DOHH2 (cell line): ENCODE measurements around the gene ADSS2.

Source experiments
- H3F3A ChIP-seq: fragments of 200-600 bp; sonication (generic), shearing (Covaris generic); 2 replicates; pipeline ENCODE4 v1.6.0; 2016; ENCODE audit warnings: antibody characterized with exemption, mild to moderate bottlenecking; ENCODE audit not compliant: control insufficient read depth, insufficient read depth
- H3K27ac ChIP-seq: fragments of 200-600 bp; sonication (generic); 2 replicates; pipeline ENCODE4 v1.5.1; 2014; ENCODE audit warnings: low read depth, mild to moderate bottlenecking, low read length, moderate library complexity
- H3K27me3 ChIP-seq: fragments of 200-600 bp; sonication (generic); 2 replicates; pipeline ENCODE4 v1.6.1; 2014; ENCODE audit warnings: mild to moderate bottlenecking, low read length, mixed read lengths; ENCODE audit not compliant: control insufficient read depth
- H3K36me3 ChIP-seq: fragments of 200-600 bp; sonication (generic); 2 replicates; pipeline ENCODE4 v1.6.1; 2014; ENCODE audit warnings: mild to moderate bottlenecking, low read length, moderate library complexity, mixed read lengths; ENCODE audit not compliant: control insufficient read depth
- H3K4me1 ChIP-seq: fragments of 200-600 bp; sonication (generic); 2 replicates; pipeline ENCODE4 v1.6.1; 2014; ENCODE audit warnings: mild to moderate bottlenecking, low read length, mixed read lengths; ENCODE audit not compliant: control insufficient read depth
- H3K4me2 ChIP-seq: fragments of 200-600 bp; sonication (generic); 2 replicates; pipeline ENCODE4 v1.6.0; 2014; ENCODE audit warnings: mild to moderate bottlenecking, low read length, moderate library complexity
- H3K4me3 ChIP-seq: fragments of 200-600 bp; sonication (generic); 2 replicates; pipeline ENCODE4 v1.5.1; 2014; ENCODE audit warnings: mild to moderate bottlenecking, low read length, mixed read lengths
- H3K79me2 ChIP-seq: fragments of 200-600 bp; sonication (generic); 2 replicates; pipeline ENCODE4 v1.6.1; 2014; ENCODE audit warnings: mild to moderate bottlenecking, low read length, mixed read lengths; ENCODE audit not compliant: control insufficient read depth
- H3K9me2 ChIP-seq: fragments of 200-600 bp; sonication (generic); replicated peaks from 2 replicates; pipeline ENCODE4 v1.6.1; 2014; ENCODE audit warnings: mild to moderate bottlenecking, low read length, mixed read lengths; ENCODE audit not compliant: control insufficient read depth
- H3K9me3 ChIP-seq: fragments of 200-600 bp; sonication (generic); 2 replicates; pipeline ENCODE4 v1.6.1; 2014; ENCODE audit warnings: antibody characterized with exemption, low read length, mixed read lengths; ENCODE audit not compliant: control insufficient read depth, insufficient read depth
- H4K20me1 ChIP-seq: fragments of 200-600 bp; sonication (generic); 2 replicates; pipeline ENCODE4 v1.6.0; 2014; ENCODE audit warnings: low read depth, mild to moderate bottlenecking, antibody characterized with exemption, low read length, moderate library complexity; ENCODE audit not compliant: control insufficient read depth, insufficient read depth
- EZH2phosphoT487 ChIP-seq: fragments of 200-600 bp; sonication (generic); IDR thresholded peaks from 2 replicates; pipeline ENCODE4 v1.6.1; 2017; ENCODE audit warnings: borderline replicate concordance, mild to moderate bottlenecking, antibody characterized with exemption, low read length, moderate library complexity, mixed read lengths
- TF ChIP-seq, protein P1 (sequence below): fragments of 200-600 bp; sonication (generic); IDR thresholded peaks from one replicate; pipeline ENCODE4 v1.5.1; 2014; ENCODE audit warnings: antibody characterized with exemption, mild to moderate bottlenecking, low read depth, low read length; ENCODE audit not compliant: poor library complexity, severe bottlenecking

ADSS2 gene

GRCh38 chr1:244409701-244410100, 42.0 kb downstream of the ADSS2 start:
- Histone ChIP-seq H3K4me3 (no peak overlapping the region), H3K27me3 (no peaks in the 10 kb centered on the region), H3K27ac (no peak overlapping the region), H3K4me1 (no peaks in the 10 kb centered on the region), H3K9me2 (no peaks in the 10 kb centered on the region), H3K4me2 (no peak overlapping the region), H3K36me3 (peaks cover 85% of the 10 kb centered on the region), H4K20me1 (no peaks in the 10 kb centered on the region), H3K79me2 (no peaks in the 10 kb centered on the region), H3F3A (no peaks in the 10 kb centered on the region), H3K9me3 (no peaks in the 10 kb centered on the region)
- no peak for TF ChIP-seq EZH2phosphoT487
- TF ChIP-seq, protein P1, sequence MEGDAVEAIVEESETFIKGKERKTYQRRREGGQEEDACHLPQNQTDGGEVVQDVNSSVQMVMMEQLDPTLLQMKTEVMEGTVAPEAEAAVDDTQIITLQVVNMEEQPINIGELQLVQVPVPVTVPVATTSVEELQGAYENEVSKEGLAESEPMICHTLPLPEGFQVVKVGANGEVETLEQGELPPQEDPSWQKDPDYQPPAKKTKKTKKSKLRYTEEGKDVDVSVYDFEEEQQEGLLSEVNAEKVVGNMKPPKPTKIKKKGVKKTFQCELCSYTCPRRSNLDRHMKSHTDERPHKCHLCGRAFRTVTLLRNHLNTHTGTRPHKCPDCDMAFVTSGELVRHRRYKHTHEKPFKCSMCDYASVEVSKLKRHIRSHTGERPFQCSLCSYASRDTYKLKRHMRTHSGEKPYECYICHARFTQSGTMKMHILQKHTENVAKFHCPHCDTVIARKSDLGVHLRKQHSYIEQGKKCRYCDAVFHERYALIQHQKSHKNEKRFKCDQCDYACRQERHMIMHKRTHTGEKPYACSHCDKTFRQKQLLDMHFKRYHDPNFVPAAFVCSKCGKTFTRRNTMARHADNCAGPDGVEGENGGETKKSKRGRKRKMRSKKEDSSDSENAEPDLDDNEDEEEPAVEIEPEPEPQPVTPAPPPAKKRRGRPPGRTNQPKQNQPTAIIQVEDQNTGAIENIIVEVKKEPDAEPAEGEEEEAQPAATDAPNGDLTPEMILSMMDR: no peak

GRCh38 chr1:244406337-244406736, 45.4 kb downstream of the ADSS2 start:
- Histone ChIP-seq H3K4me3 (no peak overlapping the region), H3K27ac (no peak overlapping the region), H3K79me2 (no peaks in the 10 kb centered on the region)

DNA sequence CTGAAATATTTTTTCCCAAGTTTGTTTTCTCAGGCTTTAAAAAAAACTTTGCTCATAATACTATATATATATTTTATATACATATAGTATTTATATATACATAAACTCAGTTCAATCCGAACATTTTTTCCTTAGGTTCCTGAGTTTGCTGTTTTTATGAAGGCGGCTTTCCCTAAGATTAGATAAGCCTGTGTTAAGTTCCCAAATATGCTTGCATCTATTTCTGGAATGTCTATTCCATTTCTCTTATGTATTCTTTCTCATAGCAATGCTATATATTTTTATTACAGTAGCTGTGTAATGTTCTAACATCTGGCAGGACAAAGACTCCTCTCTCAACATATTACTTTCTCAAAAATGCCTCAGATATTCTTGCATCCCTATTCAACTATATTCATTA, 45.9 kb downstream of the ADSS2 start:
- Histone ChIP-seq H3K4me2 (no peak overlapping the region), H3F3A (no peaks in the 10 kb centered on the region), H3K9me3 (no peaks in the 10 kb centered on the region), H3K27ac (no peak overlapping the region), H3K4me1 (no peaks in the 10 kb centered on the region), H3K36me3 (peaks cover 78% of the 10 kb centered on the region), H3K79me2 (no peaks in the 10 kb centered on the region), H3K27me3 (no peaks in the 10 kb centered on the region), H3K9me2 (no peaks in the 10 kb centered on the region), H3K4me3 (no peak overlapping the region), H4K20me1 (no peaks in the 10 kb centered on the region)
- TF ChIP-seq, protein P1: no peak
- no peak for TF ChIP-seq EZH2phosphoT487

More at GRCh38 chr1:244406337-244406736, 45.4 kb downstream of the ADSS2 start:
- TF ChIP-seq, protein P1: no peak
- no peak for TF ChIP-seq EZH2phosphoT487
- H3K9me3 ChIP-seq: no peaks in the 10 kb centered on the region
- no peaks in the 10 kb centered on the region for H3K27me3 ChIP-seq
- no peaks in the 10 kb centered on the region for H3F3A ChIP-seq
- H4K20me1 ChIP-seq: no peaks in the 10 kb centered on the region
- no peaks in the 10 kb centered on the region for H3K9me2 ChIP-seq
- peaks cover 79% of the 10 kb centered on the region for H3K36me3 ChIP-seq
- no peaks in the 10 kb centered on the region for H3K4me1 ChIP-seq
- H3K4me2 ChIP-seq: no peak overlapping the region

DNA sequence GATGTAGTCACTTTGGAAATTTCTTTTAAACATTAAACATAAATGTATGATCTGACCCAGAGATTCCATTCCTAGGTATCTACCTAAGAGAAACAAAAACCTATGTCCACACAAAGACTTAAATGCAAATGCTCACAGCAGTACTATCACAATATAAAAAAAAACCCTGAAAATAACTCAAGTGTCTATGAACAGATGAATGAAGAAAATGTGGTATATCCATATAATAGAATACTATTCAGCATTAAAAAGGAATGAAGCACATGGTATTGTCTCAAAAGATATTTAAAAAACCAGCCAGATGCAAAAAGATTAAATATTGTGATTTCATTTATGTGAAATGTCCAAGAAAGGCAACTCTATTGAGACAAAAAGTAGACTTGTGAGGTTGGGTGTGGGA, 48.3 kb downstream of the ADSS2 start:
- no peak overlapping the region for H3K4me2 ChIP-seq

More for the DNA sequence above, 48.3 kb downstream of the ADSS2 start:
- TF ChIP-seq EZH2phosphoT487: no peak
- TF ChIP-seq, protein P1: no peak
- Histone ChIP-seq H3K9me3 (no peaks in the 10 kb centered on the region), H3K4me1 (no peaks in the 10 kb centered on the region), H3K36me3 (peaks cover 55% of the 10 kb centered on the region), H3K4me3 (no peak overlapping the region), H3K79me2 (no peaks in the 10 kb centered on the region), H3F3A (no peaks in the 10 kb centered on the region), H4K20me1 (no peaks in the 10 kb centered on the region), H3K27me3 (no peaks in the 10 kb centered on the region), H3K27ac (no peak overlapping the region), H3K9me2 (no peaks in the 10 kb centered on the region)
